MCF 10A (cell line): Measurements from ENCODE around the gene D2HGDH. TPM values are rescaled to one million over a fixed set of nuclear protein-coding genes. Genes with fewer than 3 reads are reported as not detected.

Source experiments
- BruUV-seq: library from RNA; stranded (reverse); fragments of 400-500 nt; replicated peaks from 2 replicates; lab custom pipeline; 2021; lab: Mats Ljungman, UMichigan
- CTCF ChIA-PET: fragments of 300-600 bp; sonication (Branson Sonifier 250); formaldehyde crosslinking; extraction: SDS; loops from one replicate; lab custom pipeline; 2021; ENCODE audit warnings: antibody characterized with exemption, inconsistent platforms; lab: Yijun Ruan, JAX
- POLR2A ChIA-PET: fragments of 300-600, 350-650 bp; sonication (Branson Sonifier 250); formaldehyde crosslinking; extraction: SDS; loops from one replicate; lab custom pipeline; 2020; ENCODE audit warnings: antibody characterized with exemption, inconsistent platforms; lab: Yijun Ruan, JAX
- DNase-seq: peaks from one replicate; pipeline ENCODE4 v3.0.0-alpha.2; 2018; ENCODE audit not compliant: unreplicated experiment
- H3K27ac Mint-ChIP-seq: one replicate; pipeline ENCODE4 v1.8.0; 2022; ENCODE audit warnings: mild to moderate bottlenecking, low read depth, mixed read lengths; ENCODE audit not compliant: unreplicated experiment
- H3K27me3 Mint-ChIP-seq: one replicate; pipeline ENCODE4 v1.8.0; 2022; ENCODE audit warnings: mixed read lengths; ENCODE audit not compliant: insufficient read depth, unreplicated experiment
- H3K36me3 Mint-ChIP-seq: one replicate; pipeline ENCODE4 v1.8.0; 2022; ENCODE audit warnings: mild to moderate bottlenecking, moderate library complexity, mixed read lengths; ENCODE audit not compliant: insufficient read depth, unreplicated experiment
- H3K4me1 Mint-ChIP-seq: one replicate; pipeline ENCODE4 v1.8.0; 2022; ENCODE audit warnings: mixed read lengths; ENCODE audit not compliant: insufficient read depth, unreplicated experiment
- H3K4me3 Mint-ChIP-seq: one replicate; pipeline ENCODE4 v1.8.0; 2022; ENCODE audit warnings: mild to moderate bottlenecking, moderate library complexity, mixed read lengths; ENCODE audit not compliant: unreplicated experiment
- H3K9me3 Mint-ChIP-seq: one replicate; pipeline ENCODE4 v1.8.0; 2022; ENCODE audit warnings: mixed read lengths; ENCODE audit not compliant: unreplicated experiment
- CTCF ChIP-seq: fragments of 200-600 bp; IDR thresholded peaks from one replicate; pipeline ENCODE4 v1.8.0; 2022; ENCODE audit warnings: antibody characterized with exemption, mild to moderate bottlenecking; ENCODE audit not compliant: unreplicated experiment
- intact Hi-C: fragments of 100-400 bp; cut with micrococcal nuclease; formaldehyde crosslinking; loops from 2 replicates; pipeline ENCODE4 v1.14.1; 2022
- total RNA-seq: library from RNA; stranded (reverse); gene quantifications from 2 replicates; pipeline ENCODE4 v1.2.3, GENCODE V29; 2022

D2HGDH gene
- total RNA-seq, 1 experiment from 2014 or later, result 41.5 TPM

- peaks cover 6% of the 10 kb centered on the region for H3K4me1 Mint-ChIP-seq
- H3K27me3 Mint-ChIP-seq, result peaks cover 42% of the 10 kb centered on the region
- ChIA-PET POLR2A (no interaction called here), CTCF (no interaction called here)
- BruUV-seq, result no TSS peak
- DNase-seq, result no peak
- intact Hi-C loops, result no loop called here
- H3K9me3 Mint-ChIP-seq, result no peaks in the 10 kb centered on the region
- H3K4me3 Mint-ChIP-seq, result no peak overlapping the region
- peaks cover 5% of the 10 kb centered on the region for H3K36me3 Mint-ChIP-seq
- no peak overlapping the region for H3K27ac Mint-ChIP-seq
- TF ChIP-seq CTCF, result no peak
These were observed 62.2 kb downstream of the D2HGDH start for GRCh38 chr2:241796610-241797138.

DNA sequence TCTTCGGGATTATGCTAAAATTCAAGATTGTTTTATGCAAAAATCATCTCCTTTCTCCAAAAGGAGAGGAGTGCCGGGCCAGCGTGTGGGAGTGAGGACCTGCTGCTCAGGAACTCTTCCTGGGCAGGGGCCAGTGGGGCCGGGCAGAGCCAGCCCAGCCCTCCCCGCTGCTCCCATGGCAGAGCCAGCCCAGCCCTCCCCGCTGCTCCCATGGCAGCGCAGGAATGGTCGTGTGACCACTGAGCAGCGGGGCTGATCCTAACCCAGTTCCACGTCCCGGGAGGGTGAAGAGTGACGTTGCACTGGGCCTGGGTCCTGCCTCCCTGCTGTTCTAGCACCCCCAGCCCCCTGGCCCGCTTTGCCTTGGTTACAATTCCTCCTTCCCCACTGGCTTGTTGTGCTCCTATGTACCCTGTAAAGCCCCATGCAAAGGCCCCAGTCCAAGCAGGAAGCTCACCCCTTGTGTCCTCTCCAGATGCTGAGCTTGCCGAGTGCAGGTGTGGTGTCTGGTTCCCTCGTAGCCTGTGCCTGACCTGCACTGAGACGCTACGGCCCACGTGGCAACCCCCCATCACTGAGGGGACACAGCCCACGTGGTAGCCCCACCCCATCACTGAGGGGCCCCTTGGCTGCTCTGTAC is 63.1 kb downstream of the D2HGDH start:
- no peaks in the 10 kb centered on the region for H3K36me3 Mint-ChIP-seq
- intact Hi-C loops, result no loop called here
- no peaks in the 10 kb centered on the region for H3K9me3 Mint-ChIP-seq
- peaks cover 1% of the 10 kb centered on the region for H3K4me1 Mint-ChIP-seq
- H3K27ac Mint-ChIP-seq, result no peak overlapping the region
- no peak for DNase-seq
- ChIA-PET CTCF (interaction anchor here (0.6 kb wide), 1 partner anchor 73 kb away, joined by 3 read pairs; no protein-coding TSS in a partner anchor), POLR2A (no interaction called here)
- no TSS peak for BruUV-seq
- peaks cover 42% of the 10 kb centered on the region for H3K27me3 Mint-ChIP-seq
- no peak overlapping the region for H3K4me3 Mint-ChIP-seq
- TF ChIP-seq CTCF, result no peak

GRCh38 chr2:241798081-241798630 is 63.7 kb downstream of the D2HGDH start:
- Mint-ChIP-seq H3K27ac (no peak overlapping the region), H3K36me3 (no peaks in the 10 kb centered on the region), H3K4me3 (no peak overlapping the region), H3K9me3 (no peaks in the 10 kb centered on the region), H3K4me1 (no peaks in the 10 kb centered on the region), H3K27me3 (peaks cover 36% of the 10 kb centered on the region)
- POLR2A ChIA-PET, result no interaction called here
- intact Hi-C loops, result no loop called here
- CTCF ChIA-PET, result interaction anchor here (0.6 kb wide), 1 partner anchor 72 kb away, joined by 3 read pairs; no protein-coding TSS in a partner anchor
- no peak for TF ChIP-seq CTCF
- BruUV-seq, result no TSS peak
- no peak for DNase-seq

- H3K4me1 Mint-ChIP-seq, result no peaks in the 10 kb centered on the region
- H3K9me3 Mint-ChIP-seq, result no peaks in the 10 kb centered on the region
- H3K36me3 Mint-ChIP-seq, result no peaks in the 10 kb centered on the region
- H3K27ac Mint-ChIP-seq, result no peak overlapping the region
- intact Hi-C loops, result no loop called here
- DNase-seq, result no peak
- no peak overlapping the region for H3K4me3 Mint-ChIP-seq
- no TSS peak for BruUV-seq
- H3K27me3 Mint-ChIP-seq, result peaks cover 30% of the 10 kb centered on the region
- ChIA-PET POLR2A (no interaction called here), CTCF (no interaction called here)
- TF ChIP-seq CTCF, result no peak
These were observed 64.4 kb downstream of the D2HGDH start for GRCh38 chr2:241798631-241799521.
